Choroid plexus epithelial cell (primary cell): Measurements from ENCODE around the gene BACE2.

ENCODE experiments used
- DNase-seq: peaks from one replicate; pipeline ENCODE4 v3.0.0-alpha.2; 2010; ENCODE audit warnings: low read depth
- H3K4me3 ChIP-seq: 2 replicates; pipeline ENCODE4 v1.5.1; 2011; ENCODE audit warnings: low read depth, mild to moderate bottlenecking, control low read depth, low read length, moderate library complexity
- TF ChIP-seq, protein P1 (sequence below): conservative IDR thresholded peaks from 2 replicates; pipeline ENCODE4 v1.5.1; 2011; ENCODE audit warnings: low read depth, mild to moderate bottlenecking, control low read depth, inconsistent platforms, low read length, moderate library complexity

BACE2 gene

GRCh38 chr21:41210426-41211059 is 42.6 kb downstream of the BACE2 start:
- DNase-seq: peak; percentile 6
- H3K4me3 ChIP-seq: no peak overlapping the region
- TF ChIP-seq, protein P1, sequence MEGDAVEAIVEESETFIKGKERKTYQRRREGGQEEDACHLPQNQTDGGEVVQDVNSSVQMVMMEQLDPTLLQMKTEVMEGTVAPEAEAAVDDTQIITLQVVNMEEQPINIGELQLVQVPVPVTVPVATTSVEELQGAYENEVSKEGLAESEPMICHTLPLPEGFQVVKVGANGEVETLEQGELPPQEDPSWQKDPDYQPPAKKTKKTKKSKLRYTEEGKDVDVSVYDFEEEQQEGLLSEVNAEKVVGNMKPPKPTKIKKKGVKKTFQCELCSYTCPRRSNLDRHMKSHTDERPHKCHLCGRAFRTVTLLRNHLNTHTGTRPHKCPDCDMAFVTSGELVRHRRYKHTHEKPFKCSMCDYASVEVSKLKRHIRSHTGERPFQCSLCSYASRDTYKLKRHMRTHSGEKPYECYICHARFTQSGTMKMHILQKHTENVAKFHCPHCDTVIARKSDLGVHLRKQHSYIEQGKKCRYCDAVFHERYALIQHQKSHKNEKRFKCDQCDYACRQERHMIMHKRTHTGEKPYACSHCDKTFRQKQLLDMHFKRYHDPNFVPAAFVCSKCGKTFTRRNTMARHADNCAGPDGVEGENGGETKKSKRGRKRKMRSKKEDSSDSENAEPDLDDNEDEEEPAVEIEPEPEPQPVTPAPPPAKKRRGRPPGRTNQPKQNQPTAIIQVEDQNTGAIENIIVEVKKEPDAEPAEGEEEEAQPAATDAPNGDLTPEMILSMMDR: no peak

DNA sequence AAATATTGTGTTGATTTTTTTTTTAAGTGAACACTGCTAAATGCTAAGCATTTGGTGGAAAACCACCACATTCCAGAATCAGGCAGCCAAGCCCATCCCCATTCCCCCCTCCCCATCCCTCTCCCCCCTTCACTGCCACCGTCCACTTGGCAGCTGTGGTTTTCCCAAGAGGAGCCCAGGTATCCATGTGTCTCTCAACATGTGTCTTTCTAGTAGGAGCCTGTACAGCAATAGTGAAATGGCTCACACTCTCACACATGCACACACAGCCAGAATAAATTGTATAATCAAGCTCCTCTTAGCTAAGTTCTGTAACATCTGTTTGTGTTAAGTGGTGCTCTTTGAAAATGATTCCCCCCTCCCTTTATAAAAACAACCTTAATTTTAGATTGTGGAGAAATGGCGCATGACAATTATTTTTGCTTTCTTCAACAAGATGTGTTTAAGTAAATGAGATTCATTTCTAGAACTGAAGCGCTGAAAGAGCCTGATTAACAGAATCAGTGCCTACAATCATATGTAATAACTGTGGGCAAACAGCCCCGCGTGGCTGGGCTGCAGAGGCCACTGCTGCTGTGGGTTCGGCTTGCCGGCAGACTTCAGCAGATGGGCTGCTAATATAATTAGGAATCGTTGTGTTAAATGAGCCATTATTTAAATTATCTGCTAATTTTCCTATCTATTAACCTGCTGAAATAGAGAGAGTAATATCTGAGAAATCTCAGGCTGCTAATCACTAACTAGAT is 43.3 kb downstream of the BACE2 start:
- no peak overlapping the region for H3K4me3 ChIP-seq
- TF ChIP-seq, protein P1: no peak
- no peak for DNase-seq

DNA sequence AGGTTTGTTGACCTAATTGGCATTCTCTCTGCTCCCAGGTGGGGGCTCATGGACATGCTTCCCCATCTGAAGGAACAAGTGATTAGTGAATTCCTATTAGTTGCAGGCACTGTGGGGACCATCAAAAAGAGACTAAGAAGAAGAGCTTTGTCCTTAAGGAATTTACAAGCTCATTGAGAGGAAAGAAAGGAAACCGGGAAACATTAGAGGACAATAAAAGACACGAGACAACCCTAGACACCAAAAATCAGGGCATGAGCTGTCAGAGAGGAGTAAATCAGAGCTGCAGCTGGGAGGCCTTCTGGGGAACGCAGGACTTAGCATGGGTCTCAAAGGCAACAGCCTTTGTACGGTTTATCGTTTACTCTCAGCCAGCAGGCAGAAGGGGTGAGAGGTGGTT is 45.1 kb downstream of the BACE2 start:
- no peak overlapping the region for H3K4me3 ChIP-seq
- DNase-seq: no peak
- TF ChIP-seq, protein P1: no peak

GRCh38 chr21:41215856-41216408 is 48.0 kb downstream of the BACE2 start:
- TF ChIP-seq, protein P1: no peak
- H3K4me3 ChIP-seq: no peak overlapping the region
- no peak for DNase-seq

DNA sequence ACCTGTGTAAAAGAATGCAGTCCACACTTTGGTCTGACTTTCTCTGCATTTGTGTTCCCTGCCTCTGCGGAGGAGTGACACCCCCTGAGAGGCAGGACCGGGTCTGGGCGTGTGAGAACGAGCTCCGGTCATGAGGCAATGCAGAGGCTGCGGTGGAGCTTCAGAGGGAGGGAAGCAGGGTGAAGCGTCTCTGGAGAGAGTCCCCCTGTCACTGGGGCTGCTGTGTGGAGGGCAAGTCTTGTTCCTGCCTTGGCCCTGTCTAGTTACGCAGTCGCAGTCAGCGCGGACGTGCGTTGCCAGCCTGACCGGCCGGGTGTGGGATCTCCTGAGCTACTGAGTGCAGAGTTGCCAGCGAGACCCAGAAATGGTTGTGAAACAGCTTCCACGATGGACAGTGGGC is 48.5 kb downstream of the BACE2 start:
- no peak overlapping the region for H3K4me3 ChIP-seq
- TF ChIP-seq, protein P1: no peak
- no peak for DNase-seq

- H3K4me3 ChIP-seq: no peak overlapping the region
These were observed 49.9 kb downstream of the BACE2 start for GRCh38 chr21:41217671-41218385.

More at GRCh38 chr21:41217671-41218385, 49.9 kb downstream of the BACE2 start:
- TF ChIP-seq, protein P1: no peak
- DNase-seq: no peak
